ENCODE measurements around the gene MAP4K3.

DNA sequence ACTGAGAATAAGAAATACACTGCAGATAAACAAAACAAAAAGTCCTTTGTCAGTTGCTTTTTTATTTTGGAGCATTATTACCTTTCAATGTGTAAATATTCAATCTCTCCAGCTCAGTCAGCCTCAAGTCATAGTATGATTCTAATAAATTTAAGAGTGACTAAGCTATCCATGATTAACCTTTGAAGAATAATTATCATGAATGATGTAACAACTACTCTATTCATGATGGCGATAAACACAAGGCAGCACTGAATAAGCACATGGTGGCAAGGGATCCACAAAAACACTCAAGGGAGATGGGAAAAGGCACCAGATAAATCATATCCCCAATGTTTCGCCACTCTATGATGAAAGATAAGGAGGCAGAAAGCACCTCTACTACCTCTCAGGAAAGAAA lies 67.0 kb downstream of the MAP4K3 start:
- TF ChIP-seq POLR2A (IDR thresholded peaks at IDR 0.05) (no peak), EP300 (IDR thresholded peaks at IDR 0.05) (no peak)
- TF ChIP-seq, protein P1, sequence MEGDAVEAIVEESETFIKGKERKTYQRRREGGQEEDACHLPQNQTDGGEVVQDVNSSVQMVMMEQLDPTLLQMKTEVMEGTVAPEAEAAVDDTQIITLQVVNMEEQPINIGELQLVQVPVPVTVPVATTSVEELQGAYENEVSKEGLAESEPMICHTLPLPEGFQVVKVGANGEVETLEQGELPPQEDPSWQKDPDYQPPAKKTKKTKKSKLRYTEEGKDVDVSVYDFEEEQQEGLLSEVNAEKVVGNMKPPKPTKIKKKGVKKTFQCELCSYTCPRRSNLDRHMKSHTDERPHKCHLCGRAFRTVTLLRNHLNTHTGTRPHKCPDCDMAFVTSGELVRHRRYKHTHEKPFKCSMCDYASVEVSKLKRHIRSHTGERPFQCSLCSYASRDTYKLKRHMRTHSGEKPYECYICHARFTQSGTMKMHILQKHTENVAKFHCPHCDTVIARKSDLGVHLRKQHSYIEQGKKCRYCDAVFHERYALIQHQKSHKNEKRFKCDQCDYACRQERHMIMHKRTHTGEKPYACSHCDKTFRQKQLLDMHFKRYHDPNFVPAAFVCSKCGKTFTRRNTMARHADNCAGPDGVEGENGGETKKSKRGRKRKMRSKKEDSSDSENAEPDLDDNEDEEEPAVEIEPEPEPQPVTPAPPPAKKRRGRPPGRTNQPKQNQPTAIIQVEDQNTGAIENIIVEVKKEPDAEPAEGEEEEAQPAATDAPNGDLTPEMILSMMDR (IDR thresholded peaks at IDR 0.05) = no peak
